GM12872 (cell line): ENCODE measurements around the gene KPNB1.

ENCODE experiments used
- CTCF ChIP-seq: IDR thresholded peaks from 3 replicates; pipeline ENCODE4 v1.5.1; 2011; ENCODE audit warnings: low read depth, mild to moderate bottlenecking, low read length, moderate library complexity; ENCODE audit not compliant: insufficient read depth

Gene KPNB1

GRCh38 chr17:47713980-47714700, 64.4 kb downstream of the KPNB1 start:
- TF ChIP-seq CTCF, result peak; percentile 29; the same call in 1 of the 3 replicates

GRCh38 chr17:47714773-47715396, 65.2 kb downstream of the KPNB1 start:
- no peak for TF ChIP-seq CTCF

- no peak for TF ChIP-seq CTCF
Measured at GRCh38 chr17:47715669-47716325, 66.1 kb downstream of the KPNB1 start.

GRCh38 chr17:47716375-47716774, 66.7 kb downstream of the KPNB1 start:
- no peak for TF ChIP-seq CTCF

DNA sequence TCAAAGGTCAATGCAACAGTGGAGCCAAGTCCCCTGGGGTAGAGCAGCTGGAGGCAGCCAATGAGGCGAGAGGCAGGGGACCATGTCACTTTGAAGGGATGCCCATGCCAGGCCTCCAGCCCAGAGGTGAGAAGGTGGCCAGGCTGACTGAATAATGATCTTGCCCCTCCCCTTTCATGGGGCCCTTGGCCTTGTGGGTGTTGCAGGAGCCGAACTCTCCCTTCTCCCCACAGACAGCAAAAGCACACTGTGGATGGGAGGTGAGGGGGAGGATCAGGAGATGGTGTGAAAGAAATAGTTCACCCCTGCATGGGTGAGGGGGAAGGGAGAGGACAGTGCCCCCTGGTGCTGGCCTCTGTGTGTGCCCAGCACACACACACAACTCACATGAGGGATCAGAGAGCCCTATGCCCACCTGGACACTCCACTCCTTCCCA, 67.6 kb downstream of the KPNB1 start:
- peak; percentile 61 for TF ChIP-seq CTCF

- TF ChIP-seq CTCF, result no peak
Measured at GRCh38 chr17:47717979-47718621, 68.4 kb downstream of the KPNB1 start.
